ENCODE results near the gene SUPT5H.
A peak's percentile ranks its signal among the peaks of the same experiment; 100 is the strongest.

Gene SUPT5H

DNA sequence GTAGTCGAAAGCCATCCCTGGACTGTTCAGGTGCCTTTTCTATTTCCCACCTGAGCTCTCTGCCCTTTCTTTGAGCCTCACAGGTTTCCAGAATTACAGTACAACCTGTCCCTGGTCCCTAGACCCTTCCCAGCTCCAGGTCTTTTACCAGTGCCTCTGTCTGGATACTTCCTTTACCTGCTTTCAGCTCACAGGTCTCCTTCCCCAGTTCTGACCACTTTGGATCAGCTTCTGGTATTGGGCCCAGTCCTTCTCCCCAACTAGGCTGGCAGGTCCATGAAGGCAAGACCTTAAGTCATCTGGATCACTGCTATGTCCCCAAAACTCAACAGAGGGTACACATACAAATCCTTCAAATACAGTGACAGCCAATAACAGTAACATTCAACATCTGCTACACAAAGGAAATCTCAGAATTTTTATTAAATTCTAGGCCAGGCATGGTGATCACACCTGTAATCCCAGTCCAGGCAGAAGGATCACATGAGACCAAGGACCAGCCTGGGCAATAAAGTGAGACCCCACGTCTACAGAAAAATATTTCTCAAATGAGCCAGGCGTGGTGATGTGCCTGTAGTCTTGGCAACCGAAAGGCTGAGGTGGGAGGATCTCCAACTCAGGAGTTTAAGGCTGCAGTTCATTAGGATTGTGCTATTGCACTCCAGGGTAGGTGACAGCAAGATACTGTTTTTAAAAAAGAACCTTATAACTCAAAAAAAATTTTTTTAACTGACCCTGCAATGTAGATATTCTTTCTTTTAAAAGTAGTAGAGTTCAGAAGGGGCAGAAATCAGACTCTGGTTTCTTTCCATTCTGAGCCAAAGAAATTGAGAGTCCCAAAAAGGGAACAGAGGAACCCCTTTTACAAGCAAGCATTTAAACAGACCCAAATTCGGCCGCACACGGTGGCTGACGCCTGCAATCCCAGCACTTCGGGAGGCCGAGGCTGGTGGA, 11.0 kb upstream of the SUPT5H start:
- TF ChIP-seq, protein P1, sequence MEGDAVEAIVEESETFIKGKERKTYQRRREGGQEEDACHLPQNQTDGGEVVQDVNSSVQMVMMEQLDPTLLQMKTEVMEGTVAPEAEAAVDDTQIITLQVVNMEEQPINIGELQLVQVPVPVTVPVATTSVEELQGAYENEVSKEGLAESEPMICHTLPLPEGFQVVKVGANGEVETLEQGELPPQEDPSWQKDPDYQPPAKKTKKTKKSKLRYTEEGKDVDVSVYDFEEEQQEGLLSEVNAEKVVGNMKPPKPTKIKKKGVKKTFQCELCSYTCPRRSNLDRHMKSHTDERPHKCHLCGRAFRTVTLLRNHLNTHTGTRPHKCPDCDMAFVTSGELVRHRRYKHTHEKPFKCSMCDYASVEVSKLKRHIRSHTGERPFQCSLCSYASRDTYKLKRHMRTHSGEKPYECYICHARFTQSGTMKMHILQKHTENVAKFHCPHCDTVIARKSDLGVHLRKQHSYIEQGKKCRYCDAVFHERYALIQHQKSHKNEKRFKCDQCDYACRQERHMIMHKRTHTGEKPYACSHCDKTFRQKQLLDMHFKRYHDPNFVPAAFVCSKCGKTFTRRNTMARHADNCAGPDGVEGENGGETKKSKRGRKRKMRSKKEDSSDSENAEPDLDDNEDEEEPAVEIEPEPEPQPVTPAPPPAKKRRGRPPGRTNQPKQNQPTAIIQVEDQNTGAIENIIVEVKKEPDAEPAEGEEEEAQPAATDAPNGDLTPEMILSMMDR (IDR thresholded peaks at IDR 0.05) = no peak
- Histone ChIP-seq H3K4me1 (ENCODE audit: control insufficient read depth in 1 of 2, insufficient read depth in 1 of 2, low read depth in 1 of 2, low read length in 1 of 2) (peaks cover 16 to 29% of the 10 kb centered on the region in 2 experiments), H3K4me3 (ENCODE audit: low read depth in 1 of 2, low read length in 1 of 2) (peak overlapping the region; percentile 86 to 93), H3K36me3 (peaks cover 19% of the 10 kb centered on the region), H3K27me3 (peaks cover 11% of the 10 kb centered on the region), H3K27ac (no peak overlapping the region), H3K9me3 (no peaks in the 10 kb centered on the region)

DNA sequence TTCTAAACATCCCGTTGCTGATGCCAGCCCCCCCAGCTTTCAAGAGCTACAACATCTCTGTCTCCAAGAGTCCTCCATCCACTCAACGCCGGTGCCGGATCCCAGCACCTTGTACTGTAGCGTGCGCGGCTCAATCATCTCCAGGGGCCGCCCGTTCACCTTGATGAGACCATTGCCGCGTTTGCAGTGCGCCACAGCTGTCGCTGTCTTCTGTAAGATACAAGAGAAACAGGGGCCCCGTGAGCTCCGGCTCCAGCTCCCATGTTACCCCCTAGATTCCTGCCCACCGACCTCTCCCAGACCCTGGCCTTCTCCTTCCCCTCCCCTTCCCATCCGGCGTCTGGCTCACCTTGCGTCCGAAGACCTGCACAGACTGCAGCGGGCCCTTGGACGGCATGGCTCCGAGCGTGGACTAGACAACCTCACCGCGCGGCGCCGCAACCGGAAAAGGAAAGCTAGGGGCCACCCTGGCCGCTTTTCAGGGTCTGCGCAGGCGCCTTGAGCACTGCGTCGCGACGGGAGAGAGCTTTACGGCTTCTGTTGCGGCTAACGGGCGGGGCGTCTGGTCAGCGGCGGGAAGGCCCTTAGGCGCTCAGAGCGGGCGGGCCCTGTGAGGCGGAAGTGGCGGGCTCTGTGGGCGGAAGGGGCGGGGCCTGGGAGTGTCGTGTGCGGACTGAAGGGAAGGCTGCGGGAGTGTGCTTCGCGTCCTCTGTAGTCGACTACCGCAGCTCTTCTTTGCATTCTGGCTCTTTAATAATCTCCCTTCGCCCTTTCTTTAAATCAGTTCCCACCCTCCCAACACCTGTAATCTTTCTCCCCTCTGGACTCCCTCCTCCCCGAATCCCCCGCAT, 9.7 kb upstream of the SUPT5H start, which contains the start of gene RPS16:
Gene RPS16, minus strand, starts transcription at position 451 of the 851 bp plus-strand sequence. Its CDS starts 54 bp downstream, at position 397.
- Histone ChIP-seq H3K4me1 (ENCODE audit: control insufficient read depth in 1 of 2, insufficient read depth in 1 of 2, low read depth in 1 of 2, low read length in 1 of 2) (peaks cover 16 to 23% of the 10 kb centered on the region in 2 experiments), H3K4me3 (ENCODE audit: low read depth in 1 of 2, low read length in 1 of 2) (peak within 1 kb of the TSS; percentile 86 to 93), H3K27me3 (peaks cover 11% of the 10 kb centered on the region), H3K27ac (peak within 1 kb of the TSS; percentile 81), H3K9me3 (no peaks in the 10 kb centered on the region), H3K36me3 (peaks cover 19% of the 10 kb centered on the region)
- TF ChIP-seq, protein P1 (IDR thresholded peaks at IDR 0.05) = peak; percentile 44

DNA sequence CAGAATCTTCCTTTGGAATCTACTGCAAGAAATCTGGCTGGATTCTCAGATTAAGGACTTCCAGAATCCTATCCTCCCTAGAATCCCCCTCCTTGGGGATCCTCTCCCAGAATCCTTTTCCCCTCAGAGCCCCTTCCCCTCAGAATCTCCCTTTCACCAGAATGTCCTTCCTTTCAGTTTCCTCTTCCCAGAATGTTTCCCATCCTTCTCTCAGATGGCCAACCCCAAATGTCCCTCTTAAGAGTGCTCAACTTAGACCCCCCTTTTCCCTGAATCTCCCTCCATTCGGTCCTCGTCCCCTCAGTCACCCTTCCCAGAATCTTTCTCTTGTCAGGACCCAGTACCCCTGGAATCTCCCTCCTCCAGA, 9.0 kb upstream of the SUPT5H start:
- Histone ChIP-seq H3K9me3 (no peaks in the 10 kb centered on the region), H3K27me3 (peaks cover 15% of the 10 kb centered on the region), H3K36me3 (peaks cover 19% of the 10 kb centered on the region), H3K4me3 (ENCODE audit: low read depth in 1 of 2, low read length in 1 of 2) (peak overlapping the region; percentile 86 to 93), H3K4me1 (ENCODE audit: control insufficient read depth in 1 of 2, insufficient read depth in 1 of 2, low read depth in 1 of 2, low read length in 1 of 2) (peaks cover 16 to 17% of the 10 kb centered on the region in 2 experiments), H3K27ac (peak overlapping the region; percentile 81)
- TF ChIP-seq, protein P1 (IDR thresholded peaks at IDR 0.05) = no peak

DNA sequence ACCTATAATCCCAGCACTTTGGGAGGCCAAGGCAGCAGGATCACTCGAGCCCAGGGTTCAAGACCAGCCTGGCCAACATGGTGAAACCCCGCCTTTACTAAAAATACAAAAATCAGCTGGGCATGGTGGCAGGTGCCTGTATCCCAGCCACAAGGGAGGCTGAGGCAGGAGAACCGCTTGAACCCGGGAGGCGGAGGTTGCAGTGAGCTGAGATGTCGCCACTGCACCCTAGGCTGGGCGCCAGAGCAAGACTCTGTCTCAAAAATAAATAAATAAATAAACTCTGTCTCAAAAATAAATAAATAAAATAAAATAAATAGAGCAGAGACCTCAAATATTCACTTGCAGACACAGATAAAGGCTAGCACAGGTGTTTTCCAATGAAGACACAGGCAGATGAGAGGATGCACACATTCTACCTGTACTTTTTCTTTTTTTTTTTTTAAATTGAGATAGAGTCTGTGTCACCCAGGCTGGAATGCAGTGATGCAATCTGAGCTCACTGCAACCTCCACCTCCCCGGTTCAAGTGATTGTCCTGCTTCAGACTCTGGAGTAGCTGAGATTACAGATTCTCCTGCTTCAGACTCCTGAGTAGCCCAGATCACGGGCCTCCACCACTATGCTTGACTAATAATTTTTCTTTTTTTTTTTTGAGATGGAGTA, 7.0 kb upstream of the SUPT5H start:
- Histone ChIP-seq H3K4me3 (ENCODE audit: low read depth in 1 of 2, low read length in 1 of 2) (no peak overlapping the region), H3K4me1 (ENCODE audit: control insufficient read depth in 1 of 2, insufficient read depth in 1 of 2, low read depth in 1 of 2, low read length in 1 of 2) (peaks cover 16 to 17% of the 10 kb centered on the region in 2 experiments)
- TF ChIP-seq, protein P1 (IDR thresholded peaks at IDR 0.05) = no peak

DNA sequence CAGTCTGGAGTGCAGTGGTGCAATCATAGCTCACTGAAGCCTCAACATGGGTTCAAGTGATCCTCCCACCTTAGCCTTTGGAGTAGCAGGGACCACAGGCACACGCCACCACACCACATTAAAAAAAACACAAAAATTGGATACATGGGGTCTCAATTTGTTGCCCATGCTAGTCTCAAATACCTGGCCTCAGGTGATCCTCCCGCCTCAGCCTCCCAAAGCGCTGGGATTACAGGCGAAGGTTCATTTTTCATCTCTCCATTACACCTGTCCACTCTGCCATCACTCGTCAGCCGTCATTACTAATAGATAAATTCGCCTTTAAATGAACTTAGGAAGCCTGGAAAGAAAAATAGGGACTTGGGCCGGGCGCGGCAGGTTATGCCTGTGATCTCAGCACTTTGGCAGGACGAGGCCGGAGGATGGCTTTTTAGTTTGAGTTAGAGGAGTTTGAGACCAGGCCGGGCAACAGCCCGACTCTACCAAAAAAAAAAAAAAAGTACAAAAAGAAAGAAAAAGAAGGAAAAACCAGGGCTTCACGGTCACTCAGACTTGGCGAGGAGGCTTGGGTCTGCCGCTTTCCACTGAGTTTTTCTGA, 685 bp upstream of the SUPT5H start:
- Histone ChIP-seq H3K27me3 (peaks cover 14% of the 10 kb centered on the region), H3K9me3 (no peaks in the 10 kb centered on the region), H3K4me3 (ENCODE audit: low read depth in 1 of 2, low read length in 1 of 2) (peak overlapping the region; percentile 90 to 93), H3K36me3 (peaks cover 15% of the 10 kb centered on the region), H3K4me1 (ENCODE audit: control insufficient read depth in 1 of 2, insufficient read depth in 1 of 2, low read depth in 1 of 2, low read length in 1 of 2) (peaks cover 21 to 30% of the 10 kb centered on the region in 2 experiments), H3K27ac (peak overlapping the region; percentile 94)
- TF ChIP-seq, protein P1 (IDR thresholded peaks at IDR 0.05) = no peak

More for the DNA sequence above, 7.0 kb upstream of the SUPT5H start:
- no peaks in the 10 kb centered on the region for H3K9me3 ChIP-seq
- H3K27ac ChIP-seq = no peak overlapping the region
- peaks cover 7% of the 10 kb centered on the region for H3K36me3 ChIP-seq
- peaks cover 25% of the 10 kb centered on the region for H3K27me3 ChIP-seq

All from neutrophil (primary cell).